Stimulated activated CD8-positive, alpha-beta memory T cell treated with anti-CD3 and anti-CD28 coated beads, Interleukin-2, amount 100 ng/mL, for 1 hour (primary cell): ENCODE data around the gene CREB3.
A peak's percentile ranks its signal among the peaks of the same experiment; 100 is the strongest.

Source experiments
- DNase-seq, 2 donors: peaks; one replicate each; pipeline ENCODE4 v3.0.0-alpha.2; 2020; ENCODE audit warnings: low read depth in 2 of 2

The CREB3 gene, protein sequence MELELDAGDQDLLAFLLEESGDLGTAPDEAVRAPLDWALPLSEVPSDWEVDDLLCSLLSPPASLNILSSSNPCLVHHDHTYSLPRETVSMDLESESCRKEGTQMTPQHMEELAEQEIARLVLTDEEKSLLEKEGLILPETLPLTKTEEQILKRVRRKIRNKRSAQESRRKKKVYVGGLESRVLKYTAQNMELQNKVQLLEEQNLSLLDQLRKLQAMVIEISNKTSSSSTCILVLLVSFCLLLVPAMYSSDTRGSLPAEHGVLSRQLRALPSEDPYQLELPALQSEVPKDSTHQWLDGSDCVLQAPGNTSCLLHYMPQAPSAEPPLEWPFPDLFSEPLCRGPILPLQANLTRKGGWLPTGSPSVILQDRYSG

GRCh38 chr9:35732185-35732799 is at the start of gene CREB3, which contains the start of gene TLN1:
Gene CREB3, plus strand, starts transcription at chr9:35732666. Its CDS starts 107 bp downstream, at chr9:35732773.
Gene TLN1, minus strand, starts transcription at chr9:35732195. Its CDS starts 6,501 bp downstream, at chr9:35725694.
- DNase-seq: peak; percentile 89 to 94

DNA sequence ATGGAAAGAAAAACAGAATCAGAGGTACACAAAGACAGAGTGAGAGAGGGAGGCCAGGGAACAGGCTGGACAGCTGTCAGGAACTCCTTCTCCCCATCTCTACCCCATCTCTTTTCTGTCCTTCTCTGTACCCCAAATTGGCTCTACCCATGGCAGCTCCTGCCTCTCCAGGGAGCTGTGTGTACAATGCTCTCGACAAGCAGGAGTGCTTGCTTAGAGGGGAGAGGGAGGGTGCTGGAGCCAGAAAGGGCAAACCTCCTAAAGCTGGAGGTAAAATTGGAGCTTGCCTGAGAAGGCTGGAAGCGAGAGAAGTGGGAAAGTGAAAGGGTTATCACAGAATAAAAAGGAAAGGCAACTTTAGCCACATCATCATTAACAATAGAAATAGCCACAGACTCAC is 49.1 kb upstream of the CREB3 start:
- no peak for DNase-seq

GRCh38 chr9:35684921-35685320 is 47.5 kb upstream of the CREB3 start:
- no peak for DNase-seq

- no peak for DNase-seq
Measured at GRCh38 chr9:35685506-35685905, 47.0 kb upstream of the CREB3 start.

DNA sequence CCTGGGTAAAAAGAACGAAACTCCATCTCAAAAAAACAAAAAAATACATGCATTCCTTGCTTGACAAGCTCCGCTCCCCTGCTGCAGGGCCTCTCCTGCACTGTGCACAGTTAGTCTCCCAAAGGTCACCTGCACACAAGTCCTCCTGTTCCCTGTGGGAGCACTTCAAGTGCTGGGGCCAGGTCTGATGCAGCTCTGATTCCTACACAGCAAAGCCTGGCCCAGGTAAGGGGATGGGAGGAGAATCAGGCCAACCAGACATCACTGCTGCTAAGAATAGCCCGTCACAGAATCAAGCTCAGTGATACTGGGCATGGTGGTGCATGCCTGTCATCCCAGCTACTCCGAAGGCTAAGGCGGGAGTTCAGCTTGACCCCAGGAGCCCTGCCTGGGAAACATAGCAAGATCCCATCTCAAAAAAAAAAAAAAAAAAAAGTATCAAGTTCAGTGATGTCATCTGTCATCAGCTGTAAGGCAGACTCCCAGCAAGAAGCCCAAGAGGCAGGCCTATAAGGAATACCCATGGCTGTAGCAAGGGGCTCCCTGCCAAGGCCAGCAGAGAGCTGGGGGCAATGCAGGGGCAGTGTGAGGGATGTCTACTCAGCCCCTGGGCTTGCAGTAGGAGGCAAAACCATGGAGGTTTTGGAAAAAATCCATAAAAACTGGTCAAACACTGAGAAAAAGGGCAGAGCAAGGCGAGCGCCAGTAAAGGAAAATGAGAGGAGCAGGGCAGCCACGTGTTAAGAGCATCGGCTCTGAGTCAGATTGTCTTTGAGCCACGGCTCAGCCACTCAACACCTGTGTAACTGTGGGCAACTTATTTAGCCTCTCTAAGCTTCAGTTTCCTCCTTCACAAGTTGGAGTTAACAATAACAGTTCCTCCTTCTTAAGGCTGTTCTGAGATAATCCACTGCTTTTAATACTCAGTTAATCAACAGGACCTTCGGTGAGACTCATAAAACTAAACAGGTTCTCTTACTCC is 46.0 kb upstream of the CREB3 start:
- DNase-seq: no peak

- DNase-seq: no peak
Measured at GRCh38 chr9:35687306-35687705, 45.2 kb upstream of the CREB3 start.

DNA sequence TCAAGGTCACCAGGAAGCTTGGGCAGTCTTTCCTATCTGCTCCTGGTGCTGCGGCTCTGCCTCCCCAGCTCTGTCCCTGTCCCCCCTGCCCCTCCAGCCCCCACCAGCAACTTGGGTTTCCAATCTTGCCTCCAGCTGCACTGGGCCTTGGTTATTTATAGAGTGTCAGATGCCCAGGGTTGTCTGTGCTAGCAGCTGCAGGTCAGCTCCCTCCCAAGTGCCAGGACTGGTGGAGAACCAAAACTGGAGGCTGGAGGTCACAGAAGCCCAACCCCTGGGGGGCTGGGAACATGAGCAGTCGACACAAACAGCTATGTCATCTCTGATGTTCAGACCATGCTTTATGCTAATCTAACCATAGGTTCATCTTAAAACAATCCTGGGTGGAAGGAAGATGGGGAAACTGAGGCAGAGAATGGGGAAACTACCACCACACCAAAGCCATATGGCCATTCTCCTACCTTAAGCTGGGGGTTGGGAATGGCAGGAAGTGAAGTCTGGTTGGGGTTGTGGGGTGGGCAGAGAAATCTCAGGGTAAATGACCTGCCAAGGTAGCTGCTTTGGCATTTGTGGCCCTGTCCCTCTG is 44.4 kb upstream of the CREB3 start:
- no peak for DNase-seq

DNA sequence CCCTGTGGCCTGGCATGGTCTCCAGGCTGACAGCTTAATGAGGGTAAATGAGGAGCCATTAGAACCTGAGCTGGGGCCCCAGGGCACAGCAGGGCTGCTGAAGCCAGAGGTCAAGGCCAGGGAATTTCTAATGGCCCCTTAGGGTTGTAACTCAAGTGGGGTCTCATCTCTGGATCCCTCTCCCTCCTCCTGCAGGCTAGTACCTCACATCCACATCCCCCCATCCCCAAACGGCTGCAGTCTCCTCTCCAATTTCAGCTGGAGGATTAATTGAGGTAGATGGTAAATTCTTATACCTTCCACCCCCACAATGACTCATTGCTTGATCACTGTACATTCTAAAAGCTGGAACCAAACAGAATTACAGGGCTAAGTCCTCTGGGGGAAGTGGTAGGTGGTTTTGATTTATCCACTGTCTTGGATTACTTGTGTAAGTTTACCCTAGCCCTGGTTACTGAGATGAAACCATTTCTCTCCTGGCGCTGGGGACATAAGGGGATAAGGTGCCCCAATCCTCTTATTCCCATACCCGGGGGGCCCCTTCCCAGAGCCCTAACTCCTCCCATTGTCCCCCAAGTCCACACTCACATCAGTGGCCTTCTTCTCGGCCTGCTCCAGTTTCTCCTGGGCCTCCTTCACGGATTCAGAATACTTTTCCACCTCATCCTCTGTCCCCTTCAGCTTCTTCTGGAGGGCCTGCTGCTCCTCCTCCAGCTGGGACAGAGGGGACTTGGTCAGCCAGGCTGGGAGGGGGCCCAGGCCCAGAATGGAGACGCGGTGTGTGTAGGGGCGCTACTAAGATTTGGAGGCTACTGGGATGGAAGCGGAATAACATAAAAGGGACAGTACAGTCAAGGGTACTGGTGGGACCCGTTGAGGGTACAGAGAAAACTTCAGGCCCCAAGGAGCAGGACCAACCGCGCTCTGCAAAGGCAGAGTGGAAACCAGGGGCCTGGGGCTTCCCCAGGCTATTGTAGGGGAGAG is 43.6 kb upstream of the CREB3 start:
- no peak for DNase-seq

DNA sequence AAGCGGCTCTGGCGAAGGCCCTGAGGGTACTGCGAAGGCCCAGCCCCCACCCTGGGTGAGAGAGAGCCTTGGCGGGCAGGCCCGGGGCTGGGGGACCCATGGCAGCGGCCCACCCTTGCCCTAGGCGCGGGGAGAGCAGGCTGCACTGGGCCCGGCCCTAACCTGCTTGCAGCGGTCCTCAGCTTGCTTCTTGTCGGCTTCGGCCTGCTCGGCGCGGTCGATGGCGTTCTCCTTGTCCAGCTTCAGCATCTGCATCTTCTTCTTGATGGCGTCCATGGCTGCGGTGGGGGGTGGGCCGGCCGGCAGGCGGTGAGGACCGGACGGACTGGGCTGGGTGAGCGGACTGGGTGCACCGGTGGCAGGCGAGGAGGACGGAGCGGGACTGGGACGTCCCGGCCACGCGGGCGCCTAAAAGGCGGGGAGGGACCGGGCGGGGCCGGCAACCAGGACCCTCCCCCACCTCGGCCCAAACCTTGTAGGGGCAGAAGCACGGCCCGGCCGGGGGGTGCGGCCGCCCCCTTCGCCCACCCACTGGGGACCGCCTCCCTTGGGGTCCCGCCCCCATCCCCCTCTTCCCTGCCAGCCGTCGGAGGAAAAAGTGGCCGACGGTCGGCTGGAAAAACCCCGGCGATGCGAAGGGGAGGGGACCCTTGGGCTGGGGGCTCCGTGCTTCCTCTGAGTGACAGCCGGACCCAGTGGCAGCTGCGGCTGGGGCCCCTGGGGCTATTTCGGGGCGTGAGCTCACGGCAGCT is 42.7 kb upstream of the CREB3 start, which contains the start of gene TPM2:
TPM2 (minus strand) TSS at position 384 of the 752 bp plus-strand sequence; CDS start at position 276, 108 bp downstream.
- no peak for DNase-seq

- DNase-seq: no peak
Measured at GRCh38 chr9:35690294-35690613, 42.2 kb upstream of the CREB3 start.

DNA sequence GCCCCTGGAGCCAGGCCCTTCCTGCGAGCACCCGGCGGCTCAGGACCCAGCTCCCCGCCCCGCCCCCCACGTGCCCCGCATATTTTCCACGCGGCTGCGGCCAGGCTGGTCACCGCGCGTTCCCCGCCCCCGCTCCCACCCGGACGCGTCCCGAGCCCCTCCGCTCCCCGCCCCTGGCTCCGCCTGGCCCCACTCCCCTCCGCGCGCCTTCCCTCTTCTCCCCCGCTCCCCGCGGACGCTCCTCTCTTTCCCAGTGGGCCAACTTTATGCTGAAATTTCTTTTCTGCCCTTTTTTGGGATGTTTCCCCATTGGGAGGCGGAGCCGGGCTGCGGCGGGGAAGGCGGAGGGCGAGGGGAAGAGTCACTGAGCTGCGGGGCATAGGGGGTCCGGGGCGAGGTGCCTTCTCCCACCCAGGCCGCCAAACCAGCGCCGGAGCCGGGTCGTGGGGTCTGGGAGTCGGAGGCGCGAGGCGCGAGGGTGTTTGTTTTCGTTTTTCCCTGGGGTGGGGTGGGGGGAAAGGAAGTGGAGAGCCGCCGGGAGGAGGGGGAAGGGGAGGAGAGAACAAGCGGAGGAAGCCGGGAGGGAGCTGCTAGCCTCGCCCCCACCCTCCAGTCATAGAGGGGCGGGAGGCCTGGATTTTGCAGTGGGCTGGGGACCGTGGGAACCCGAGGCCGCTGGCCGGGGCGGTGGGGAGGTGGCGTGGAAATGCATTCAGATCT is 41.7 kb upstream of the CREB3 start:
- DNase-seq: no peak

DNA sequence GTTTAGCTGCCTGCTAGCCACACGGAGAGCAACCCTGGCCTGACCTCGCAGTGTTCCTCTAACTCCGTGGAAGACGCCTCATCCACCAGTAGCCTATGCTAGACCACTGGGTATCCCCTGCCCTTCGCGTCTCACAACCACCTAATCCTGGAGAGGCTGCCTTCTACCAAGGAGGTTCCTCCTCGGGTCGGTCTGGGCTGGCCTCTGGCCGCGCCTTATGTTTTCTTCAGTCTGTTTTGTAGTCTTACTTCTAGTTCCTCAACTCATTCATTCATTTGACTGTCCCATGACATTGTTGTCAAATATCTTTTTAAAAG is 41.2 kb upstream of the CREB3 start:
- DNase-seq: no peak

DNA sequence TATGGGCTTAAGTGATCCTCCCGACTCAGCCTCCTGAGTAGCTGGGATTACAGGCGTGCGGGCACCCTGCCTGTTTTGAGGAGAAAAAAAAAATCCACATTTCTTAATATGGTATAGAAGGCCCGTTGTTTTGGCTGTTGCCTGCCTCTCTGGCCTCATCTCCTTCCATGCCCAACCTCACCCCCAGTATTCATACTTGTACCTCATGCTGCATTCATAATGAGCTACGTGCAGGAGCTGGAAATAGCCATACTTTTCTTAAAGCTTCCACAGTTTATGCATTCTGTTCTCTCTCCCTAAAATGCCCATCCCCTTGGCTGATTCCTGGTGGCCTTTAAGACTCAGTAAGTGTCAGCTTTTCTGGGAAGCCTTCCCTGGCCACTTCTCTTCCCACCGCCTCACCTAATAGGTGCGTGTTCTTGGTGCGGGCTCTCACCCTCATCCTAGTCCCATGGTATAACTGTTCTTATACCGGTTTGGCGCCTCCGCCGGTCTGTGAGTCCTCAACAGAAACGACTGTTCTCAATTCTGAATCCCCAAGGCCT is 40.6 kb upstream of the CREB3 start:
- DNase-seq: no peak

- no peak for DNase-seq
Measured at GRCh38 chr9:35695943-35696401, 36.5 kb upstream of the CREB3 start.

GRCh38 chr9:35696520-35697215 is 35.8 kb upstream of the CREB3 start:
- DNase-seq: peak; percentile 18 to 37

DNA sequence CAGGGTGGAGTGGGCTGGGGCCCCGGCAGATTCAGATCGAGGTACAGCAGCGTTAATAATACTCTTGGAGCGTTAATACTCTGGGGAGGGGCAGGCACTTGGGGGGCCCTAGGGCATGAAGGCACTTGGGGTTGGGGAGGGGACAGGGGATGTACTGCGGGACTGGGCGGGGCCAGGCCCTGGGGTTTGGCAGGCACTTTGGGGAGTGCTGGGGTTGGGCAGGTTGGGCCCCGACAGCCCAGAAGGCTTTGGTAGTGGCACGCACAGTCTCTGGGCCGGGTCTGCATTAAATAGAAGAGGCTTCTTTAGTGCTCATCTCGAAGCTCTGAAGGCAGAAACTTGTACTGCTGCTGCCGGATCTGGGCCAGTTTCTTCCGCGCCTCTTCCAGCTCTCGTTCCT is 35.0 kb upstream of the CREB3 start:
- no peak for DNase-seq

DNA sequence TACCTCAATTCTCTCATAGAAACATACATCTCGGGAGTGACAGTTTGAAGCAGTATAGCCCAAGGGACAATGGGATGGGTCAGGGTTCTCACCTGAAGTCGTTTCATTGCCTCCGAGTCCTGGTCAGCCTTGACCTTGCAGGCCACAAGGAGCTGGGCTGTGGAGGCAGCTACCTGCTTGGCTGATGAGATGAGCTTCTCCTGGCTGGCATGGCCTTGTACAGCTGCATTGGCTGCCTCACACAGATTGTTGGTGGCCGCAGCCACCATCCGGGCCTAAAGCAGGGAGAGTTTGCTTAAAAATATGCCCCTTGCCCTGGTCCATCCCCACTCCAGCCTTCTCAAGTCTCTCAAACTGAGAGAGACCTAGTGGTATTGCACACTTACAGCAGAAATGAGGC is 34.2 kb upstream of the CREB3 start:
- no peak for DNase-seq

DNA sequence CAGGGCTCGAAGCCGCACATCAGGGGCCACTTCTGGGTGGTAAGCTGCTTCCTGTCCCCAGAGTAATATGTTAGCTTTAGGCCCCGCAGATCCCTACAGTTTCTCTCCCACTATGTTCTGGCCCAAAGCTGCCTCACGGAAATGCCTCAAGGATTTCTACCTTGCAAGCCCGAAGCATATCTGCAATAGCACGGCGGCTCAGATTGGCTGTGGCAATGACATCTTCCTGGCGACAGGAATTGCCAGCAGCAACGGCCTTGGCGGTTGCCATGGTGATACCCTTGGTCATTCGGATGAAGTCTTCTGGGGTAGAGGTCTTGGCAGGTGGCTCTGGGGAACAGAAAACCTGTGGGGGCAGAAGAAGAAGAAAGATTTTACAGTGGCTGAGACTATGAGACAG is 32.4 kb upstream of the CREB3 start:
- no peak for DNase-seq
